ENCODE results near the gene FPGS.

- TF ChIP-seq POLR2A (IDR thresholded peaks at IDR 0.05; ENCODE audit: low read length) (no peak), TFCP2L1 (CRISPR knock-in tag; IDR thresholded peaks at IDR 0.05) (no peak), CTCF (IDR thresholded peaks at IDR 0.05) (no peak), MAX (IDR thresholded peaks at IDR 0.05) (no peak), CEBPB (IDR thresholded peaks at IDR 0.05) (no peak), BHLHE40 (IDR thresholded peaks at IDR 0.05; ENCODE audit: low read depth, low read length) (no peak)
Observed at GRCh38 chr9:127813686-127814226, 11.1 kb downstream of the FPGS start.

All from A549 (cell line).